Natural killer cell treated with Interleukin-12 subunit alpha and Interleukin-12 subunit beta and Interleukin-15 and Interleukin-18, amount 100 ng/mL, for 72 hours (primary cell): ENCODE data around the gene GPR132. TPM values are rescaled to one million over a fixed set of nuclear protein-coding genes. Genes with fewer than 3 reads are reported as not detected.
"Not testable (repeated sequence)": the region's sequence is repeated elsewhere in the genome, so short reads cannot be mapped to it uniquely, and the experiment has no call there.

Experiments used
- ATAC-seq, 2 donors: fragments of 150-1000 bp; cut with Tn5 transposase in 1 of 2; sonication (Bioruptor Pico), chemical (Tn5 transposase) in 1 of 2; 2 replicates each; pipeline ENCODE4 v1.10.0; 2021
- DNase-seq: peaks from one replicate; pipeline ENCODE4 v3.0.0; 2022; ENCODE audit warnings: low spot score
- H3K27ac Mint-ChIP-seq, 2 donors: 1 replicate in 1 of 2; 2 replicates in 1 of 2; pipeline ENCODE4 v1.8.0; 2022; ENCODE audit warnings: mixed read lengths in 2 of 2, mild to moderate bottlenecking in 1 of 2, moderate library complexity in 1 of 2
- H3K27me3 Mint-ChIP-seq, 2 donors: 1 replicate in 1 of 2; 2 replicates in 1 of 2; pipeline ENCODE4 v1.8.0; 2022; ENCODE audit warnings: mixed read lengths in 2 of 2
- H3K36me3 Mint-ChIP-seq: one replicate; pipeline ENCODE4 v1.8.0; 2022; ENCODE audit warnings: mixed read lengths
- H3K4me1 Mint-ChIP-seq, 2 donors: 1 replicate in 1 of 2; 2 replicates in 1 of 2; pipeline ENCODE4 v1.8.0; 2022; ENCODE audit warnings: low read depth in 2 of 2, mixed read lengths in 2 of 2, mild to moderate bottlenecking in 1 of 2
- H3K4me3 Mint-ChIP-seq: one replicate; pipeline ENCODE4 v1.8.0; 2022; ENCODE audit warnings: mixed read lengths
- H3K9me3 Mint-ChIP-seq: 2 replicates; pipeline ENCODE4 v1.8.0; 2022; ENCODE audit warnings: mixed read lengths
- total RNA-seq, 2 donors: library from RNA; stranded (reverse); gene quantifications; one replicate each; pipeline ENCODE4 v1.2.3, GENCODE V29; 2022

GPR132 gene
- total RNA-seq, 2 donors from 2014 or later = 80.9 to 88.3 TPM

- ATAC-seq = no peak
- no peaks in the 10 kb centered on the region for H3K9me3 Mint-ChIP-seq
- no peaks in the 10 kb centered on the region for H3K27me3 Mint-ChIP-seq
- H3K36me3 Mint-ChIP-seq = no peaks in the 10 kb centered on the region
- H3K4me1 Mint-ChIP-seq = peaks cover 54 to 61% of the 10 kb centered on the region in 2 donors
- peak overlapping the region; percentile 62 for H3K4me3 Mint-ChIP-seq
- peak overlapping the region; percentile 98 for H3K27ac Mint-ChIP-seq
- no peak for DNase-seq
These were observed 2.1 kb upstream of the GPR132 start for GRCh38 chr14:105067140-105067968.

GRCh38 chr14:105066240-105067071, 1.2 kb upstream of the GPR132 start:
- ATAC-seq (no peak), DNase-seq (no peak)
- H3K27ac Mint-ChIP-seq = peak overlapping the region; percentile 98
- H3K4me3 Mint-ChIP-seq = peak overlapping the region; percentile 99
- no peaks in the 10 kb centered on the region for H3K9me3 Mint-ChIP-seq
- no peaks in the 10 kb centered on the region for H3K36me3 Mint-ChIP-seq
- no peaks in the 10 kb centered on the region for H3K27me3 Mint-ChIP-seq
- peaks cover 51 to 60% of the 10 kb centered on the region in 2 donors for H3K4me1 Mint-ChIP-seq

DNA sequence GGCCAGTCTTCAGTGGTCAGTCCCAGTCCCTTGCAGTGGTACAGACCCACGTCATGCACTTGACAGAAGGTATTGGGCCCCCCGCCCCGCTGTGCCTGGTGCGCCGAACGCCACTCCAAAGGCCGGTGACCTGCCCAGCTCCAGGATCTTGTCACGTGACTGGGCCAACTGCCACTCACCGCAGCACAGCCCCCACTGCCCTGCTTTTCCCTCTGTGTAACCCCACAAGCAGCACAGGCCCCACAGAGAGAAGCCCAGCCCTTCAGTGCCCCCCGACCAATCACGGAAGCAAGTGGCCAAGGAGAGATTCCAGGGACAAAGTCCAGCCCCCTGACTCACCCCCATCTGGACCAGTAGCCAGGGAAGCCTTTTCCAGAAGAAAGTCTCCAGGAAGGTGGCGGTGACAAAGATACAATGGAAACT, 498 bp downstream of the GPR132 start:
- no peaks in the 10 kb centered on the region for H3K9me3 Mint-ChIP-seq
- no peaks in the 10 kb centered on the region for H3K36me3 Mint-ChIP-seq
- peak overlapping the region; percentile 98 for H3K27ac Mint-ChIP-seq
- DNase-seq (no peak), ATAC-seq (peak; percentile 26 to 32)
- no peaks in the 10 kb centered on the region for H3K27me3 Mint-ChIP-seq
- peak overlapping the region; percentile 99 for H3K4me3 Mint-ChIP-seq
- H3K4me1 Mint-ChIP-seq = peaks cover 48 to 54% of the 10 kb centered on the region in 2 donors

DNA sequence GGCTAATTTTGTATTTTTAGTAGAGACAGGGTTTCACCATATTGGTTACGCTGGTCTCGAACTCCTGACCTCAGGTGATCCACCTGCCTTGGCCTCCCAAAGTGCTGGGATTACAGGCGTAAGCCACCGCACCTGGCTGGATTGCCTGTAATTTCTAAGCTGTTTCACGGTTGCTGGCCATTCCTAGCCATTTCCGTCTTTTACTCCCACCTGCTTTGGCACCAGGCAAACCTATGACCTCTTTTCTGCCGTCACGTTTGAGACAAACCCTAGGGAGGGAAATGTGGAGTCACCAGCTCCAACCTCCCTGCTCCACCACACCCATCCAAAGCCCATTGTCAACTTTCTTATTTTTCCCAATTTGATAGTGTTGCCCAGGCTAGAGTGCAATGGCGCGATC, 1.2 kb downstream of the GPR132 start:
- no peaks in the 10 kb centered on the region for H3K27me3 Mint-ChIP-seq
- H3K4me1 Mint-ChIP-seq = peaks cover 49 to 57% of the 10 kb centered on the region in 2 donors
- H3K27ac Mint-ChIP-seq = peak overlapping the region; percentile 98
- H3K36me3 Mint-ChIP-seq = no peaks in the 10 kb centered on the region
- ATAC-seq = no peak
- H3K9me3 Mint-ChIP-seq = no peaks in the 10 kb centered on the region
- DNase-seq = no peak
- H3K4me3 Mint-ChIP-seq = peak overlapping the region; percentile 99

DNA sequence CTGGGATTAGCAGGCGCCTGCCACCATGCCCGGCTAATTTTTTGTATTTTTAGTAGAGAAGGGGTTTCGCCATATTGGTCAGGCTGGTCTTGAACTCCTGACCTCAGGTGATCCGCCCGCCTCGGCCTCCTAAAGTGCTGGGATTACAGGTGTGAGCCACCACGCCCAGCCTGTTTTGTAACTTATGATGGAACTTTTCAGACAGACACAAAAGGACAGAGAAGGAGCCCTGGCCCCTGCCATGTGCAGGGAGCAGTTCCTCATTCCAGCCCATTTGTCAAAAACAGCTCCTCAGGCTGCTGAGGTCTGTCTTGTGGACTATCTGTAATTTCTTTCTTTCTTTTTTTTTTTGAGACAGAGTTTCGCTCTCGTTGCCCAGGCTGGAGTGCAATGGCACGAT, 1.7 kb downstream of the GPR132 start:
- Mint-ChIP-seq H3K27ac (peak overlapping the region; percentile 98), H3K4me3 (peak overlapping the region; percentile 99), H3K4me1 (peaks cover 44 to 52% of the 10 kb centered on the region in 2 donors)
- DNase-seq, H3K36me3 Mint-ChIP-seq, H3K27me3 Mint-ChIP-seq, H3K9me3 Mint-ChIP-seq, ATAC-seq: not testable (repeated sequence)

- Mint-ChIP-seq H3K36me3 (no peaks in the 10 kb centered on the region), H3K4me1 (peaks cover 44 to 52% of the 10 kb centered on the region in 2 donors), H3K9me3 (no peaks in the 10 kb centered on the region), H3K27ac (peak overlapping the region; percentile 98), H3K4me3 (peak overlapping the region; percentile 99), H3K27me3 (no peaks in the 10 kb centered on the region)
- no peak for DNase-seq
- no peak for ATAC-seq
These were observed 2.2 kb downstream of the GPR132 start for GRCh38 chr14:105063056-105063455.

- DNase-seq (no peak), ATAC-seq (no peak)
- Mint-ChIP-seq H3K27ac (peak overlapping the region; percentile 98), H3K4me1 (peaks cover 40 to 45% of the 10 kb centered on the region in 2 donors), H3K36me3 (no peaks in the 10 kb centered on the region), H3K4me3 (peak overlapping the region; percentile 99), H3K27me3 (no peaks in the 10 kb centered on the region), H3K9me3 (no peaks in the 10 kb centered on the region)
These were observed 3.2 kb downstream of the GPR132 start for GRCh38 chr14:105062048-105062433.

DNA sequence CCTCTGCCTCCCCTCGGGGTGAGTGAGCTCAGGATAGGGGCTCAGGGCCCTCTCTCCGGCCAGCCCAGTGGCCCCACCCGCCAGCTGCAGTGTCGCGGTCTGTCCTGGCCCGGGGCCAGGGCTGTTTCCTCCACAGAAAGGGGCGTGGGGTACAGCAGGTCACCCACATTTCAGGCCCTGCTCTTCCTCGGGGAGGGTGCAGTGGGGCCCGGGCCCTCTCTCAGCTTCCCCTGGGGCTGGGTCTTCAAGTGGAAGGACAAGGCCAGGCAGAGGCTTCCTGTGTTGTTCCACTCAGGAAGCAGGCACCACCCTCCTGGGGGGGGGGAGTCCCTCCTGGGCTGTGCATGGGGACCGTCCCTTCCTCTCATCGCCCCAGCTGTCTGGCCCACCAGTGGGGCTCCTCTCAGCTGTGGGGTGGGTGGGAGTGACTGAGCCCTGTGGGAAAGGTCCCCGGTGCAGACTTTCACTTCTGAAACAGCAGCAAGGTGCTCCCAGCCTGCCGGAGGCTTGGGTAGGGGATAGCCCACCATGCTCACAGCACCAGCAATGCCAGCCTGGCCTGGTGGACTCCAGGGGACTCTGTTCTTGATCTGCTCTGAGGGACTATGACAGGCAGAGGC, 3.7 kb downstream of the GPR132 start:
- Mint-ChIP-seq H3K27ac (peak overlapping the region; percentile 98), H3K9me3 (no peaks in the 10 kb centered on the region), H3K4me3 (peak overlapping the region; percentile 99), H3K36me3 (no peaks in the 10 kb centered on the region), H3K27me3 (no peaks in the 10 kb centered on the region), H3K4me1 (peaks cover 40 to 46% of the 10 kb centered on the region in 2 donors)
- peak; percentile 39 to 66 for ATAC-seq
- DNase-seq = peak; percentile 87

- no peak for ATAC-seq
- peaks cover 40 to 43% of the 10 kb centered on the region in 2 donors for H3K4me1 Mint-ChIP-seq
- no peaks in the 10 kb centered on the region for H3K36me3 Mint-ChIP-seq
- H3K9me3 Mint-ChIP-seq = no peaks in the 10 kb centered on the region
- DNase-seq = no peak
- peak overlapping the region; percentile 98 for H3K27ac Mint-ChIP-seq
- H3K4me3 Mint-ChIP-seq = peak overlapping the region; percentile 99
- no peaks in the 10 kb centered on the region for H3K27me3 Mint-ChIP-seq
These were observed 4.3 kb downstream of the GPR132 start for GRCh38 chr14:105060751-105061427.

- Mint-ChIP-seq H3K36me3 (no peaks in the 10 kb centered on the region), H3K4me3 (peak overlapping the region; percentile 99), H3K4me1 (peaks cover 40% of the 10 kb centered on the region in 2 donors), H3K27ac (peak overlapping the region; percentile 91 to 98), H3K27me3 (no peaks in the 10 kb centered on the region), H3K9me3 (no peaks in the 10 kb centered on the region)
- DNase-seq (no peak), ATAC-seq (no peak)
These were observed 5.2 kb downstream of the GPR132 start for GRCh38 chr14:105059925-105060565.

DNA sequence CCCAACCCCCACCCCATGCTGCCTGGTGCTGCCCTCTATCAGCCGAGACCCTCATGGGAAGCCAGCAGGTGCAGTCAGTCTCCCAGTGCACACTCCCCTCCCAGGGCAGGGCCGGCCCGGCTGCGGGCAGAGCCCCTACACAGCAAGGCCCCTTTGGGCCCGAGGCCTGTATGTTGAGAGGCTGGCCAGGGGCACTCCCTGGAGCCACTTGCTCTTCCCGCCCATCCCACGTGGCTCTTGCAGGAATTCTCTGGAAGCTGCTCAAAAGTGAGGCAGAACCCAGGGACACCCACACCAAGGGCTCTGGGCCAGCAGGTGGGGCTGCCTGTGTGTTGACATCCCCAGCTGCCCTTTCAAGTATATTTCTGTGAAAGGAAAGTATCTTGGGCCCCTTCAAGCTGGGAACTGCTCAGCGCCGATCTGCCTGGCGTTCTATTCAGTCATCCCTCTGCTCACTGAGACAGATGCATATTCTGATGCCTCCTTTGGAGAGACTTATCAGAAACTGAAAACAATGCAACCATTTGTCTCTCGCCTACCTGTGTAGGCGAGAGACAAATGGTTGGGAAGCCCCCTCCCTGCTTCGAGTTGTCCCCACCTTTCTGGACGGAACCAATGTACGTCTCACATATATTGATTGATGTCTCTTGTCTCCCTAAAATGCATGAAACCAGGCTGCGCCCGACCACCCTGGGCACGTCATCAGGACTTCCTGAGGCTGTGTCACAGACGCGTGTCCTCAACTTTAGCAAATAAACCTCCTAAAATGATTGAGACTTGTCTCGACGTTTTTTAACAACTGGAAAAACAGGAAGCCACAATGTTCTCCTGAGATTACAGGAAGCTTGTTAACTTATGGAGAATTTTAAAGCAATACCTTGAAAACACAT, 6.0 kb downstream of the GPR132 start:
- no peak for DNase-seq
- Mint-ChIP-seq H3K27ac (peak overlapping the region; percentile 91 to 98), H3K4me3 (peak overlapping the region; percentile 99), H3K27me3 (no peaks in the 10 kb centered on the region), H3K4me1 (peaks cover 34 to 36% of the 10 kb centered on the region in 2 donors), H3K36me3 (no peaks in the 10 kb centered on the region), H3K9me3 (no peaks in the 10 kb centered on the region)
- no peak for ATAC-seq

GRCh38 chr14:105058521-105059034, 6.7 kb downstream of the GPR132 start:
- H3K4me1 Mint-ChIP-seq = peaks cover 29 to 32% of the 10 kb centered on the region in 2 donors
- no peak for ATAC-seq
- no peaks in the 10 kb centered on the region for H3K27me3 Mint-ChIP-seq
- H3K36me3 Mint-ChIP-seq = peaks cover 2% of the 10 kb centered on the region
- DNase-seq = no peak
- no peaks in the 10 kb centered on the region for H3K9me3 Mint-ChIP-seq
- H3K27ac Mint-ChIP-seq = peak overlapping the region in 1 of 2 donors; percentile 98
- peak overlapping the region; percentile 25 for H3K4me3 Mint-ChIP-seq
